ENCODE data around the gene CARF.

DNA sequence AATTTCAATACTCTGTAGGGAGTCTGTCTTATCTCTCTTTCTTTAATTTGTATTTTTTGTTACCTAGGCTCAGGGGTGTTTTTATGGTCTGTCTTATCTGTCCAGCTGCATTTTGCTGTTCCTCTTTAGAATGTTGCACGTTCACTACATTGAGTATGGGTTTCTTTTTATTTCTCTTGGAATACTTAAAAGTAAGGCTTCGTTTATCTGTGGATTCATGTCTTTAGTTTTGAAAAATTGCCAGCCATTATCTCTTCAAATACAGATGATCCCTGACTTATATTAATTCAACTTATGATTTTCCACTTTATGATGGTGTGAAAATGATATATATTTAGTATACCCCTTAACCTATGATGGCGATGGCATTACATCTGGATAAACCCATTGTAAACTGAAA is 26.9 kb downstream of the CARF start:
- TF ChIP-seq, protein P1, sequence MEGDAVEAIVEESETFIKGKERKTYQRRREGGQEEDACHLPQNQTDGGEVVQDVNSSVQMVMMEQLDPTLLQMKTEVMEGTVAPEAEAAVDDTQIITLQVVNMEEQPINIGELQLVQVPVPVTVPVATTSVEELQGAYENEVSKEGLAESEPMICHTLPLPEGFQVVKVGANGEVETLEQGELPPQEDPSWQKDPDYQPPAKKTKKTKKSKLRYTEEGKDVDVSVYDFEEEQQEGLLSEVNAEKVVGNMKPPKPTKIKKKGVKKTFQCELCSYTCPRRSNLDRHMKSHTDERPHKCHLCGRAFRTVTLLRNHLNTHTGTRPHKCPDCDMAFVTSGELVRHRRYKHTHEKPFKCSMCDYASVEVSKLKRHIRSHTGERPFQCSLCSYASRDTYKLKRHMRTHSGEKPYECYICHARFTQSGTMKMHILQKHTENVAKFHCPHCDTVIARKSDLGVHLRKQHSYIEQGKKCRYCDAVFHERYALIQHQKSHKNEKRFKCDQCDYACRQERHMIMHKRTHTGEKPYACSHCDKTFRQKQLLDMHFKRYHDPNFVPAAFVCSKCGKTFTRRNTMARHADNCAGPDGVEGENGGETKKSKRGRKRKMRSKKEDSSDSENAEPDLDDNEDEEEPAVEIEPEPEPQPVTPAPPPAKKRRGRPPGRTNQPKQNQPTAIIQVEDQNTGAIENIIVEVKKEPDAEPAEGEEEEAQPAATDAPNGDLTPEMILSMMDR (IDR thresholded peaks at IDR 0.05; ENCODE audit: poor library complexity, severe bottlenecking) = no peak
- no peak for TF ChIP-seq EP300 (conservative IDR thresholded peaks at IDR 0.05; ENCODE audit: poor library complexity, severe bottlenecking)
- TF ChIP-seq POLR2AphosphoS5 (IDR thresholded peaks at IDR 0.05) = no peak
- TF ChIP-seq SMC3 (conservative IDR thresholded peaks at IDR 0.05; ENCODE audit: poor library complexity) = no peak
- TF ChIP-seq, protein P2, sequence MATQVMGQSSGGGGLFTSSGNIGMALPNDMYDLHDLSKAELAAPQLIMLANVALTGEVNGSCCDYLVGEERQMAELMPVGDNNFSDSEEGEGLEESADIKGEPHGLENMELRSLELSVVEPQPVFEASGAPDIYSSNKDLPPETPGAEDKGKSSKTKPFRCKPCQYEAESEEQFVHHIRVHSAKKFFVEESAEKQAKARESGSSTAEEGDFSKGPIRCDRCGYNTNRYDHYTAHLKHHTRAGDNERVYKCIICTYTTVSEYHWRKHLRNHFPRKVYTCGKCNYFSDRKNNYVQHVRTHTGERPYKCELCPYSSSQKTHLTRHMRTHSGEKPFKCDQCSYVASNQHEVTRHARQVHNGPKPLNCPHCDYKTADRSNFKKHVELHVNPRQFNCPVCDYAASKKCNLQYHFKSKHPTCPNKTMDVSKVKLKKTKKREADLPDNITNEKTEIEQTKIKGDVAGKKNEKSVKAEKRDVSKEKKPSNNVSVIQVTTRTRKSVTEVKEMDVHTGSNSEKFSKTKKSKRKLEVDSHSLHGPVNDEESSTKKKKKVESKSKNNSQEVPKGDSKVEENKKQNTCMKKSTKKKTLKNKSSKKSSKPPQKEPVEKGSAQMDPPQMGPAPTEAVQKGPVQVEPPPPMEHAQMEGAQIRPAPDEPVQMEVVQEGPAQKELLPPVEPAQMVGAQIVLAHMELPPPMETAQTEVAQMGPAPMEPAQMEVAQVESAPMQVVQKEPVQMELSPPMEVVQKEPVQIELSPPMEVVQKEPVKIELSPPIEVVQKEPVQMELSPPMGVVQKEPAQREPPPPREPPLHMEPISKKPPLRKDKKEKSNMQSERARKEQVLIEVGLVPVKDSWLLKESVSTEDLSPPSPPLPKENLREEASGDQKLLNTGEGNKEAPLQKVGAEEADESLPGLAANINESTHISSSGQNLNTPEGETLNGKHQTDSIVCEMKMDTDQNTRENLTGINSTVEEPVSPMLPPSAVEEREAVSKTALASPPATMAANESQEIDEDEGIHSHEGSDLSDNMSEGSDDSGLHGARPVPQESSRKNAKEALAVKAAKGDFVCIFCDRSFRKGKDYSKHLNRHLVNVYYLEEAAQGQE (IDR thresholded peaks at IDR 0.05; ENCODE audit: borderline replicate concordance) = no peak
- TF ChIP-seq EZH2 (IDR thresholded peaks at IDR 0.05; ENCODE audit: borderline replicate concordance, insufficient read depth, low read length, poor library complexity, severe bottlenecking) = no peak
- TF ChIP-seq MXI1 (conservative IDR thresholded peaks at IDR 0.05; ENCODE audit: poor library complexity, severe bottlenecking) = no peak
